Measurements from ENCODE around the gene OR51F1. TPM values are rescaled to one million over a fixed set of nuclear protein-coding genes. Genes with fewer than 3 reads are reported as not detected.

The OR51F1 gene, protein sequence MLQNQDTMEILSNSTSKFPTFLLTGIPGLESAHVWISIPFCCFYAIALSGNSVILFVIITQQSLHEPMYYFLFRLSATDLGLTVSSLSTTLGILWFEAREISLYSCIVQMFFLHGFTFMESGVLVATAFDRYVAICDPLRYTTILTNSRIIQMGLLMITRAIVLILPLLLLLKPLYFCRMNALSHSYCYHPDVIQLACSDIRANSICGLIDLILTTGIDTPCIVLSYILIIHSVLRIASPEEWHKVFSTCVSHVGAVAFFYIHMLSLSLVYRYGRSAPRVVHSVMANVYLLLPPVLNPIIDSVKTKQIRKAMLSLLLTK
- not detected for total RNA-seq
- not detected for polyA plus RNA-seq
- long read RNA-seq, donor 1 = 0 reads
- long read RNA-seq, donor 2 = 0 reads
- long read RNA-seq, donor 3 = 0 reads
- long read RNA-seq, donor 4 = 0 reads
- long read RNA-seq, donor 5 = 0 reads

GRCh38 chr11:4769838-4770237, at the start of gene OR51F1:
Gene OR51F1, minus strand, starts transcription at chr11:4769938. Its CDS starts 0 bp downstream, at chr11:4769938.
- H3K9me3 ChIP-seq (ENCODE audit: control insufficient read depth in 4 of 4, insufficient read depth in 3 of 4, low read length in 3 of 4) = no peaks in the 10 kb centered on the region
- ATAC-seq (ENCODE audit: insufficient read depth, low FRiP score) (no peak), DNase-seq (no peak)
- no peak within 1 kb of the TSS for H3K4me3 ChIP-seq
- no peaks in the 10 kb centered on the region for H3K36me3 ChIP-seq (ENCODE audit: control insufficient read depth in 4 of 4, insufficient read depth in 4 of 4, low read length in 4 of 4)
- 95 to 97% methylated on average over 1 of the region's 1 CpG for WGBS, 2 donors
- H3K4me1 ChIP-seq (ENCODE audit: control insufficient read depth in 5 of 5, insufficient read depth in 5 of 5, low read length in 5 of 5) = no peaks in the 10 kb centered on the region
- TF ChIP-seq CTCF (IDR thresholded peaks at IDR 0.05; ENCODE audit: control extremely low read depth, extremely low read depth) = no peak
- no peak within 1 kb of the TSS for H3K27ac ChIP-seq (ENCODE audit: low read depth in 1 of 2, low read length in 1 of 2)
- H3K9ac ChIP-seq (ENCODE audit: insufficient read depth in 1 of 2, low read length in 2 of 2) = no peak within 1 kb of the TSS
- H3K27me3 ChIP-seq (ENCODE audit: control insufficient read depth in 3 of 3, insufficient read depth in 3 of 3, low read length in 2 of 3) = no peaks in the 10 kb centered on the region

- Histone ChIP-seq H3K9me3 (ENCODE audit: control insufficient read depth in 4 of 4, insufficient read depth in 3 of 4, low read length in 3 of 4) (no peaks in the 10 kb centered on the region), H3K4me1 (ENCODE audit: control insufficient read depth in 5 of 5, insufficient read depth in 5 of 5, low read length in 5 of 5) (no peaks in the 10 kb centered on the region), H3K4me3 (no peak overlapping the region), H3K27ac (ENCODE audit: low read depth in 1 of 2, low read length in 1 of 2) (no peak overlapping the region), H3K36me3 (ENCODE audit: control insufficient read depth in 4 of 4, insufficient read depth in 4 of 4, low read length in 4 of 4) (no peaks in the 10 kb centered on the region), H3K9ac (ENCODE audit: insufficient read depth in 1 of 2, low read length in 2 of 2) (no peak overlapping the region), H3K27me3 (ENCODE audit: control insufficient read depth in 3 of 3, insufficient read depth in 3 of 3, low read length in 2 of 3) (no peaks in the 10 kb centered on the region)
- TF ChIP-seq CTCF (IDR thresholded peaks at IDR 0.05; ENCODE audit: control extremely low read depth, extremely low read depth) = no peak
- ATAC-seq (ENCODE audit: insufficient read depth, low FRiP score) (no peak), DNase-seq (no peak)
- 89 to 97% methylated on average over 2 of the region's 2 CpGs for WGBS, 2 donors
Observed at GRCh38 chr11:4809246-4809645, 39.5 kb upstream of the OR51F1 start.

DNA sequence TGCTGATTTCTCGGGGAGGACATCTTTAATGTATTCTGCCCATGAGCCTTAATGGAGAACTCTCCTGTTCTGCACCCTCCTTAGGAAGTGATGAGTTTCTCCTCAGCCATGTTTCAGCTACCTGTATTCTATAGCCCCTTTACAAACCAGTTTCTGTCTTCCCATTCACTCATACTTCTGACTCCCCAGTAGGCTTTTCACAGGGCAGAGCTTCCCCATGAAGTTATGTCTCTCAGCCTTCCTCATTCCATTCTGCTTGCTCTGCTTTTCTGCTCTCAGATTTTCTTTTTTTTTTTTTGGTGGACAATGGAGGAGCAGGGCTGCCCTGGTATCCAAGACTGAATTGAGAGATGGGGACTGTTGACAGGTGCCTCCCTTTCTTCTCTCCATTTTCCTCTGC, 38.7 kb upstream of the OR51F1 start:
- no peak overlapping the region for H3K4me3 ChIP-seq
- DNase-seq (no peak), ATAC-seq (ENCODE audit: insufficient read depth, low FRiP score) (no peak)
- H3K36me3 ChIP-seq (ENCODE audit: control insufficient read depth in 4 of 4, insufficient read depth in 4 of 4, low read length in 4 of 4) = no peaks in the 10 kb centered on the region
- H3K27ac ChIP-seq (ENCODE audit: low read depth in 1 of 2, low read length in 1 of 2) = no peak overlapping the region
- H3K27me3 ChIP-seq (ENCODE audit: control insufficient read depth in 3 of 3, insufficient read depth in 3 of 3, low read length in 2 of 3) = no peaks in the 10 kb centered on the region
- H3K4me1 ChIP-seq (ENCODE audit: control insufficient read depth in 5 of 5, insufficient read depth in 5 of 5, low read length in 5 of 5) = no peaks in the 10 kb centered on the region
- no peak overlapping the region for H3K9ac ChIP-seq (ENCODE audit: insufficient read depth in 1 of 2, low read length in 2 of 2)
- TF ChIP-seq CTCF (IDR thresholded peaks at IDR 0.05; ENCODE audit: control extremely low read depth, extremely low read depth) = no peak
- WGBS, 2 donors = 88 to 92% methylated on average over 1 of the region's 1 CpG
- H3K9me3 ChIP-seq (ENCODE audit: control insufficient read depth in 4 of 4, insufficient read depth in 3 of 4, low read length in 3 of 4) = peaks cover 0 to 3% (median 0%) of the 10 kb centered on the region in 4 donors

All from lung (tissue), 16 donors.